Measurements from ENCODE around the gene JPH2.
A peak's percentile ranks its signal among the peaks of the same experiment; 100 is the strongest.

JPH2 gene

DNA sequence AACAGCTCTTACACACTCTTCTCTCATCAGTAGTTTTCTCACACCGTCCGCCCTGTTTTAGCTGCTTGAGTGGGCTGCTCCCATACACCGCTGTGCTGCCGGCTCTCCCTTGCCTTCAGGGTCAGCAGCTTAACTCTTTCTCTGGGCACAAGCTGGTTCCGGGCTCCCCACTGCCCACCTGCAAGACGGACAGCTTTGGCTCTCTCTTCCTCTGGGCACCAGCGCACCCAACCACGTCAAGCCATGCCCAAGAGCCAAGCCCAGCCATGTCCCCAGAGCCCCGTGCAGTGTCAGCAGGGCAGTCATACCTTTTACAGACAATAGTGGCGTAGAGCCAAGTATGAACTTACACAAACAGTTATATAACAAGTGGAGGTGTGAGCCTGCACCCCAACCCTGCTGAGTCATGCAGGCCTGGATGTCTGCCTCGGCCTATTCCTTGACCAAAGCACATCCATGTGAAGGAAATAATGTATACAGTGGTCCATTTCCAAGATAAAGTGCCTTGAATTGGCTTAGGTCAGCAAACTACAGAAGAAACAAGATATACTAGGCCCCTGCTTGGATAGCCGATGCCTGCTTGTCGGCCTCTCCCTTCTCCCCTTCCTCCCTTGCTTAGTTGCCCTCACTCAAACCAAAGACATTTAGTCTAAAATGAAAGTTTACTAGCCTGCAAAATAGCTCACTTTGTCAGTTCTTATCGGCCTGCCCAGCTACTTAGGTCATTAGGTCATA lies 89.3 kb downstream of the JPH2 start:
- ChIA-PET CTCF (interaction anchor here (0.7 to 2.2 kb wide), 3 partner anchors 14 to 42 kb away, joined by 3 to 8 read pairs (median 3); no protein-coding TSS in a partner anchor), POLR2A (no interaction called here)
- Histone ChIP-seq H3K4me1 (ENCODE audit: control extremely low read depth in 1 of 4, control insufficient read depth in 4 of 4, insufficient read depth in 4 of 4, low read length in 3 of 4) (no peaks in the 10 kb centered on the region), H3K36me3 (ENCODE audit: control insufficient read depth in 4 of 4, insufficient read depth in 4 of 4, low read length in 3 of 4) (no peaks in the 10 kb centered on the region), H3K27ac (ENCODE audit: insufficient read depth in 1 of 2, low read depth in 1 of 2, low read length in 2 of 2, poor library complexity in 1 of 2, severe bottlenecking in 2 of 2) (no peak overlapping the region), H3K4me3 (ENCODE audit: control insufficient read depth in 1 of 7, extremely low read depth in 1 of 7, insufficient read depth in 4 of 7, low read depth in 2 of 7, low read length in 6 of 7) (no peak overlapping the region), H3K27me3 (replicated peaks in 2 of 5; ENCODE audit: control insufficient read depth in 4 of 5, insufficient read depth in 5 of 5, low read length in 4 of 5) (no peaks in the 10 kb centered on the region), H3K9me3 (ENCODE audit: control extremely low read depth in 1 of 5, control insufficient read depth in 4 of 5, insufficient read depth in 2 of 5, low read depth in 1 of 5, low read length in 4 of 5) (peaks cover 0 to 6% (median 0%) of the 10 kb centered on the region in 5 experiments)
- 86% methylated on average over 13 of the region's 14 CpGs for WGBS (ENCODE audit: insufficient coverage)
- no peak for DNase-seq

DNA sequence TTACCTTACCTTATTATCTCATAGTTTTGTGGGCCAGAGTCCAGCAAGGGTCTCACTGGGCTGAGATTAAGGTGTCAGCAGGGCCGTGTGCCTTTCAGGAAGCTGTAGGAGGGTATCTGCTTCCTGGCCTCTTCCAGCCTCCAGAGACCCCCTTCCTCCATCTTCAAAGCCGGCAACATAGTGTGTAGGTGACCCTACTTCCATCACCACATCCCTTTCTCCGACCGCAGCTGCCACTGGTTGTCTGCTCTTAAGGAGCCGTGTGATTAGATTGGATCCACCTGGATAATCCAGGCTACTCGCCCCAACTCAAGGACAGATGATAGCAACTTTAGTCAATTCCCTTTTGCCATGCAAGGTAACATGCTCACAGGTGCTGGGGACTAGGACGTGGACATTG lies 91.2 kb downstream of the JPH2 start:
- Histone ChIP-seq H3K36me3 (ENCODE audit: control insufficient read depth in 4 of 4, insufficient read depth in 4 of 4, low read length in 3 of 4) (no peaks in the 10 kb centered on the region), H3K9me3 (ENCODE audit: control extremely low read depth in 1 of 5, control insufficient read depth in 4 of 5, insufficient read depth in 2 of 5, low read depth in 1 of 5, low read length in 4 of 5) (no peaks in the 10 kb centered on the region), H3K27me3 (replicated peaks in 2 of 5; ENCODE audit: control insufficient read depth in 4 of 5, insufficient read depth in 5 of 5, low read length in 4 of 5) (no peaks in the 10 kb centered on the region), H3K27ac (ENCODE audit: insufficient read depth in 1 of 2, low read depth in 1 of 2, low read length in 2 of 2, poor library complexity in 1 of 2, severe bottlenecking in 2 of 2) (no peak overlapping the region), H3K4me1 (ENCODE audit: control extremely low read depth in 1 of 4, control insufficient read depth in 4 of 4, insufficient read depth in 4 of 4, low read length in 3 of 4) (no peaks in the 10 kb centered on the region), H3K4me3 (ENCODE audit: control insufficient read depth in 1 of 7, extremely low read depth in 1 of 7, insufficient read depth in 4 of 7, low read depth in 2 of 7, low read length in 6 of 7) (no peak overlapping the region)
- DNase-seq, result no peak
- ChIA-PET CTCF (interaction anchor here (0.6 to 0.9 kb wide), 2 partner anchors 18 to 450 kb away, joined by 3 to 4 read pairs; no protein-coding TSS in a partner anchor), POLR2A (no interaction called here)
- WGBS (ENCODE audit: insufficient coverage), result 96% methylated on average over 7 of the region's 7 CpGs

- WGBS (ENCODE audit: insufficient coverage), result 83% methylated on average over 1 of the region's 2 CpGs
- no peak overlapping the region for H3K27ac ChIP-seq (ENCODE audit: insufficient read depth in 1 of 2, low read depth in 1 of 2, low read length in 2 of 2, poor library complexity in 1 of 2, severe bottlenecking in 2 of 2)
- no peaks in the 10 kb centered on the region for H3K4me1 ChIP-seq (ENCODE audit: control extremely low read depth in 1 of 4, control insufficient read depth in 4 of 4, insufficient read depth in 4 of 4, low read length in 3 of 4)
- no peak overlapping the region for H3K4me3 ChIP-seq (ENCODE audit: control insufficient read depth in 1 of 7, extremely low read depth in 1 of 7, insufficient read depth in 4 of 7, low read depth in 2 of 7, low read length in 6 of 7)
- no peak for DNase-seq
- CTCF ChIA-PET, result interaction anchor here (1.4 kb wide), 1 partner anchor 345 kb away, joined by 3 read pairs; no protein-coding TSS in a partner anchor
- no peaks in the 10 kb centered on the region for H3K9me3 ChIP-seq (ENCODE audit: control extremely low read depth in 1 of 5, control insufficient read depth in 4 of 5, insufficient read depth in 2 of 5, low read depth in 1 of 5, low read length in 4 of 5)
- POLR2A ChIA-PET, result no interaction called here
- peaks cover 0 to 4% (median 0%) of the 10 kb centered on the region in 5 experiments for H3K27me3 ChIP-seq (replicated peaks in 2 of 5; ENCODE audit: control insufficient read depth in 4 of 5, insufficient read depth in 5 of 5, low read length in 4 of 5)
- H3K36me3 ChIP-seq (ENCODE audit: control insufficient read depth in 4 of 4, insufficient read depth in 4 of 4, low read length in 3 of 4), result no peaks in the 10 kb centered on the region
These were observed 93.8 kb downstream of the JPH2 start for GRCh38 chr20:44093249-44093582.

DNA sequence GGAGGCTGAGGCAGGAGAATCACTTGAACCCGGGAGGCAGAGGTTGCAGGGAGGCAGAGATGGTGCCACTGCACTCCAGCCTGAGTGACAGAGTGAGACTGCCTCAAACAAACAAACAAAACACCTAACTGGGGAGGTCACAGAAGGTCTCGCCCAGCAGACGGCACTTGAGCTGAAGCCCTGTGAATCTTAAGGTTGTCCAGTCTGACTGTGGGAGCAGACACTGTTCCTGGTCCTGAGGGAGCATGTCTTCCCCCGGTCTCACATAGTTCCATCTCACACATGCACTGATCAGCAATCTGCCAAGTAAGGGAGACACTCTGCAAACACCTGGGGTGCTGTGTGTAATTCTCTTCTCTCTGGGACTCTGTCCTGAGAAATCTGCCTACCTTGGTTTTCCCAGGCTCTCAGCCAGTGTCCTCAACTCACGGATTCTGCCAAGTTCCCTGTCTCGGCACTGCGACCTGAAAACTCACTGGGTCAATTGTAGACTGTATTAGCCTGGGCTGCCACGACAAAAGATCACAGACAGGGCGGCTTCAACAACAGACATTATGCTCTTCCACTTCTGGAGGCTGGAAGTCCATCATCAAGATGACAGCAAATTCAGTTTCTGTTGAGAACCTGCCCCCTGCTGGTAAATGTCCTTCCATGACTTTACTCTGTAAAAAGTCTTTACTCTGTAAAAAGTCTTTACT lies 94.3 kb downstream of the JPH2 start:
- no peaks in the 10 kb centered on the region for H3K9me3 ChIP-seq (ENCODE audit: control extremely low read depth in 1 of 5, control insufficient read depth in 4 of 5, insufficient read depth in 2 of 5, low read depth in 1 of 5, low read length in 4 of 5)
- CTCF ChIA-PET, result no interaction called here
- DNase-seq, result peak; percentile 32 to 62 (median 53)
- H3K4me3 ChIP-seq (ENCODE audit: control insufficient read depth in 1 of 7, extremely low read depth in 1 of 7, insufficient read depth in 4 of 7, low read depth in 2 of 7, low read length in 6 of 7), result no peak overlapping the region
- no peaks in the 10 kb centered on the region for H3K4me1 ChIP-seq (ENCODE audit: control extremely low read depth in 1 of 4, control insufficient read depth in 4 of 4, insufficient read depth in 4 of 4, low read length in 3 of 4)
- 87% methylated on average over 8 of the region's 9 CpGs for whole genome bisulfite sequencing (ENCODE audit: insufficient coverage)
- H3K27me3 ChIP-seq (replicated peaks in 2 of 5; ENCODE audit: control insufficient read depth in 4 of 5, insufficient read depth in 5 of 5, low read length in 4 of 5), result peaks cover 0 to 4% (median 0%) of the 10 kb centered on the region in 5 experiments
- H3K27ac ChIP-seq (ENCODE audit: insufficient read depth in 1 of 2, low read depth in 1 of 2, low read length in 2 of 2, poor library complexity in 1 of 2, severe bottlenecking in 2 of 2), result no peak overlapping the region
- POLR2A ChIA-PET, result interaction anchor here (0.8 kb wide), 1 partner anchor 46 kb away, joined by 3 read pairs; no protein-coding TSS in a partner anchor
- no peaks in the 10 kb centered on the region for H3K36me3 ChIP-seq (ENCODE audit: control insufficient read depth in 4 of 4, insufficient read depth in 4 of 4, low read length in 3 of 4)

GRCh38 chr20:44091026-44091425 lies 96.0 kb downstream of the JPH2 start:
- peaks cover 0 to 4% (median 0%) of the 10 kb centered on the region in 5 experiments for H3K27me3 ChIP-seq (replicated peaks in 2 of 5; ENCODE audit: control insufficient read depth in 4 of 5, insufficient read depth in 5 of 5, low read length in 4 of 5)
- H3K4me3 ChIP-seq (ENCODE audit: control insufficient read depth in 1 of 7, extremely low read depth in 1 of 7, insufficient read depth in 4 of 7, low read depth in 2 of 7, low read length in 6 of 7), result no peak overlapping the region
- no peak for DNase-seq
- H3K4me1 ChIP-seq (ENCODE audit: control extremely low read depth in 1 of 4, control insufficient read depth in 4 of 4, insufficient read depth in 4 of 4, low read length in 3 of 4), result no peaks in the 10 kb centered on the region
- H3K9me3 ChIP-seq (ENCODE audit: control extremely low read depth in 1 of 5, control insufficient read depth in 4 of 5, insufficient read depth in 2 of 5, low read depth in 1 of 5, low read length in 4 of 5), result no peaks in the 10 kb centered on the region
- no peaks in the 10 kb centered on the region for H3K36me3 ChIP-seq (ENCODE audit: control insufficient read depth in 4 of 4, insufficient read depth in 4 of 4, low read length in 3 of 4)
- 80% methylated on average over 4 of the region's 4 CpGs for WGBS (ENCODE audit: insufficient coverage)
- no peak overlapping the region for H3K27ac ChIP-seq (ENCODE audit: insufficient read depth in 1 of 2, low read depth in 1 of 2, low read length in 2 of 2, poor library complexity in 1 of 2, severe bottlenecking in 2 of 2)
- ChIA-PET POLR2A (no interaction called here), CTCF (interaction anchor here (1.0 to 2.1 kb wide), 2 partner anchors 9 to 11 kb away, joined by 3 to 4 read pairs; no protein-coding TSS in a partner anchor)

GRCh38 chr20:44089987-44090674 lies 96.9 kb downstream of the JPH2 start:
- DNase-seq, result peak in 1 of 3 donors; percentile 29
- Histone ChIP-seq H3K27me3 (replicated peaks in 2 of 5; ENCODE audit: control insufficient read depth in 4 of 5, insufficient read depth in 5 of 5, low read length in 4 of 5) (peaks cover 0 to 4% (median 2%) of the 10 kb centered on the region in 5 experiments), H3K27ac (ENCODE audit: insufficient read depth in 1 of 2, low read depth in 1 of 2, low read length in 2 of 2, poor library complexity in 1 of 2, severe bottlenecking in 2 of 2) (no peak overlapping the region), H3K9me3 (ENCODE audit: control extremely low read depth in 1 of 5, control insufficient read depth in 4 of 5, insufficient read depth in 2 of 5, low read depth in 1 of 5, low read length in 4 of 5) (no peaks in the 10 kb centered on the region), H3K4me3 (ENCODE audit: control insufficient read depth in 1 of 7, extremely low read depth in 1 of 7, insufficient read depth in 4 of 7, low read depth in 2 of 7, low read length in 6 of 7) (no peak overlapping the region), H3K36me3 (ENCODE audit: control insufficient read depth in 4 of 4, insufficient read depth in 4 of 4, low read length in 3 of 4) (no peaks in the 10 kb centered on the region), H3K4me1 (ENCODE audit: control extremely low read depth in 1 of 4, control insufficient read depth in 4 of 4, insufficient read depth in 4 of 4, low read length in 3 of 4) (no peaks in the 10 kb centered on the region)
- CTCF ChIA-PET, result interaction anchor here (0.8 to 2.1 kb wide), 4 partner anchors 8 to 24 kb away, joined by 3 to 4 read pairs (median 3); no protein-coding TSS in a partner anchor
- POLR2A ChIA-PET, result no interaction called here
- WGBS (ENCODE audit: insufficient coverage), result 59% methylated on average over 4 of the region's 7 CpGs

DNA sequence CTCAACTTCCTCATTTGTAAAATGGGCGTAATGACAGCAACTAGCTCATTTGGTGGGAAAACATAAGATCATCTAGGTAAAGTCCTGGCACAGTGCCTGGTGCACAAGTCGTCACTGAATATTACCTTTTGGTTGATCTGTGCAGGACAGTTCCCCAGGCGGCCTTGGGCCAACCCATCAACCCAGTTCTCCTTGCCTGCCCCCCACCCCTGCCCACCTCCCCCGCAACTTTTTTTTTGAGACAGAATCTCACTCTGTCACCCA lies 99.2 kb downstream of the JPH2 start:
- CTCF ChIA-PET, result interaction anchor here (1.5 kb wide), 1 partner anchor 31 kb away, joined by 3 read pairs; no protein-coding TSS in a partner anchor
- H3K9me3 ChIP-seq (ENCODE audit: control extremely low read depth in 1 of 5, control insufficient read depth in 4 of 5, insufficient read depth in 2 of 5, low read depth in 1 of 5, low read length in 4 of 5), result peaks cover 0 to 2% (median 0%) of the 10 kb centered on the region in 5 experiments
- H3K27ac ChIP-seq (ENCODE audit: insufficient read depth in 1 of 2, low read depth in 1 of 2, low read length in 2 of 2, poor library complexity in 1 of 2, severe bottlenecking in 2 of 2), result no peak overlapping the region
- WGBS (ENCODE audit: insufficient coverage), result 95% methylated on average over 4 of the region's 4 CpGs
- DNase-seq, result no peak
- POLR2A ChIA-PET, result no interaction called here
- peaks cover 0 to 4% (median 2%) of the 10 kb centered on the region in 5 experiments for H3K27me3 ChIP-seq (replicated peaks in 2 of 5; ENCODE audit: control insufficient read depth in 4 of 5, insufficient read depth in 5 of 5, low read length in 4 of 5)
- H3K4me1 ChIP-seq (ENCODE audit: control extremely low read depth in 1 of 4, control insufficient read depth in 4 of 4, insufficient read depth in 4 of 4, low read length in 3 of 4), result no peaks in the 10 kb centered on the region
- no peaks in the 10 kb centered on the region for H3K36me3 ChIP-seq (ENCODE audit: control insufficient read depth in 4 of 4, insufficient read depth in 4 of 4, low read length in 3 of 4)
- no peak overlapping the region for H3K4me3 ChIP-seq (ENCODE audit: control insufficient read depth in 1 of 7, extremely low read depth in 1 of 7, insufficient read depth in 4 of 7, low read depth in 2 of 7, low read length in 6 of 7)

Data from common myeloid progenitor, CD34-positive (primary cell).